HCT116 (cell line): ENCODE measurements around the gene NPM3. TPM values are rescaled to one million over a fixed set of nuclear protein-coding genes. Genes with fewer than 3 reads are reported as not detected.

ENCODE experiments used
- ATAC-seq: fragments of 200-7000 bp; cut with Tn5 transposase; 2 replicates; pipeline ENCODE4 v1.9.1; 2020; ENCODE audit warnings: mild to moderate bottlenecking, moderate library complexity
- BruUV-seq: library from RNA; stranded (reverse); fragments of 400-500 nt; replicated peaks from 2 replicates; lab custom pipeline; 2021; lab: Mats Ljungman, UMichigan
- CTCF ChIA-PET: fragments of 300-600 bp; sonication (Branson Sonifier 250); formaldehyde crosslinking; loops from one replicate; lab custom pipeline; 2021; ENCODE audit warnings: antibody characterized with exemption; lab: Charles Lee
- POLR2A ChIA-PET: fragments of 300-600, 350-600 bp; sonication (Branson Sonifier 250); formaldehyde crosslinking; loops from one replicate; lab custom pipeline; 2021; ENCODE audit warnings: antibody characterized with exemption; lab: Charles Lee
- RAD21 ChIA-PET, 2 experiments: fragments of 300-600 bp; sonication (Branson Sonifier 250); formaldehyde crosslinking; loops; one replicate each; lab custom pipeline; 2023; ENCODE audit warnings: low total read pairs in 2 of 2; ENCODE audit not compliant: uncharacterized antibody in 2 of 2, unreplicated experiment in 2 of 2, low non-redundant PET in 1 of 2; lab: Charles Lee
- DNase-seq: peaks from one replicate; pipeline ENCODE4 v3.0.0-alpha.2; 2010; ENCODE audit warnings: low read depth, low spot score
- H2AFZ ChIP-seq: fragments of 200-600 bp; shearing (Covaris generic), sonication (generic); 2 replicates; pipeline ENCODE4 v1.6.1; 2017; ENCODE audit warnings: low read depth, mixed run types, mixed read lengths, antibody characterized with exemption, low read length; ENCODE audit not compliant: poor library complexity, severe bottlenecking
- H3K27ac ChIP-seq: 2 replicates; pipeline ENCODE4 v1.5.1; 2012; ENCODE audit warnings: low read depth, low read length
- H3K27me3 ChIP-seq: fragments of 200-600 bp; sonication (generic); 2 replicates; pipeline ENCODE4 v1.6.1; 2016; ENCODE audit warnings: mixed run types, low read length, mixed read lengths; ENCODE audit not compliant: insufficient read depth
- H3K36me3 ChIP-seq, 2 experiments: fragments of 200-500 bp in 1 of 2; fragments of 200-600 bp in 1 of 2; sonication (Bioruptor generic) in 1 of 2; sonication (generic) in 1 of 2; 2 replicates each; pipeline versions ENCODE4 v1.5.1 to v1.6.1; 2014 to 2016; ENCODE audit warnings: low read length in 2 of 2, inconsistent platforms in 1 of 2, mixed read lengths in 1 of 2, mixed run types in 1 of 2; ENCODE audit not compliant: insufficient read depth in 2 of 2, control insufficient read depth in 1 of 2
- H3K4me1 ChIP-seq, 2 experiments: fragments of 200-600 bp in 1 of 2; sonication (generic) in 1 of 2; 2 replicates each; pipeline versions ENCODE4 v1.5.1 to v1.6.1; 2012 to 2017; ENCODE audit warnings: low read length in 2 of 2, inconsistent platforms in 1 of 2, mild to moderate bottlenecking in 1 of 2, mixed read lengths in 1 of 2, mixed run types in 1 of 2, moderate library complexity in 1 of 2; ENCODE audit not compliant: insufficient read depth in 2 of 2, control insufficient read depth in 1 of 2
- H3K4me2 ChIP-seq: fragments of 200-600 bp; sonication (generic); 2 replicates; pipeline ENCODE4 v1.6.1; 2017; ENCODE audit warnings: mixed run types, low read length, mixed read lengths
- H3K4me3 ChIP-seq, 2 experiments: fragments of 200-600 bp in 1 of 2; sonication (generic) in 1 of 2; replicated peaks in 1 of 2; 2 replicates each; pipeline ENCODE4 v1.5.1; 2011 to 2016; ENCODE audit warnings: low read length in 2 of 2, control low read depth in 1 of 2, low read depth in 1 of 2, mild to moderate bottlenecking in 1 of 2, mixed read lengths in 1 of 2, mixed run types in 1 of 2
- H3K79me2 ChIP-seq: fragments of 200-600 bp; sonication (generic); 2 replicates; pipeline ENCODE4 v1.6.1; 2017; ENCODE audit warnings: mild to moderate bottlenecking, mixed run types, low read length, moderate library complexity, mixed read lengths; ENCODE audit not compliant: insufficient read depth
- H3K9ac ChIP-seq: fragments of 200-600 bp; sonication (generic); 2 replicates; pipeline ENCODE4 v1.6.1; 2016; ENCODE audit warnings: low read length, mixed read lengths
- H3K9me2 ChIP-seq: fragments of 200-600 bp; sonication (generic), shearing (Covaris generic); 2 replicates; pipeline ENCODE4 v1.6.1; 2017; ENCODE audit warnings: mixed run types, mild to moderate bottlenecking, moderate library complexity; ENCODE audit not compliant: insufficient read depth
- H3K9me3 ChIP-seq, 2 experiments: fragments of 200-500 bp in 1 of 2; fragments of 200-600 bp in 1 of 2; sonication (Bioruptor generic) in 1 of 2; sonication (generic) in 1 of 2; 2 replicates each; pipeline ENCODE4 v1.6.1; 2014 to 2017; ENCODE audit warnings: low read length in 2 of 2, mixed read lengths in 2 of 2, inconsistent platforms in 1 of 2, low read depth in 1 of 2, mild to moderate bottlenecking in 1 of 2, mixed run types in 1 of 2, moderate library complexity in 1 of 2; ENCODE audit not compliant: control insufficient read depth in 1 of 2, insufficient read depth in 1 of 2
- H4K20me1 ChIP-seq: fragments of 200-600 bp; sonication (generic), shearing (Covaris generic); 2 replicates; pipeline ENCODE4 v1.6.1; 2017; ENCODE audit warnings: mixed run types, mild to moderate bottlenecking, moderate library complexity; ENCODE audit not compliant: insufficient read depth
- CBX3 ChIP-seq: IDR thresholded peaks from 2 replicates; pipeline ENCODE4 v1.6.1; 2012; ENCODE audit warnings: low read depth
- CTCF ChIP-seq, 3 experiments: fragments of 200-600 bp in 1 of 3; sonication (generic) in 1 of 3; IDR thresholded peaks in 2 of 3; conservative IDR thresholded peaks in 1 of 3; 2 replicates each; pipeline ENCODE4 v1.5.1; 2012 to 2017; ENCODE audit warnings: low read depth in 2 of 3, low read length in 2 of 3, antibody characterized with exemption in 1 of 3, borderline replicate concordance in 1 of 3, control low read depth in 1 of 3, mild to moderate bottlenecking in 1 of 3, mixed read lengths in 1 of 3, mixed run types in 1 of 3, moderate library complexity in 1 of 3; ENCODE audit not compliant: insufficient read depth in 1 of 3
- POLR2A ChIP-seq: IDR thresholded peaks from 2 replicates; pipeline ENCODE4 v1.7.0; 2011; ENCODE audit warnings: borderline replicate concordance; ENCODE audit not compliant: insufficient read depth, insufficient read length; ENCODE audit errors: extremely low read depth
- POLR2AphosphoS5 ChIP-seq: IDR thresholded peaks from 2 replicates; pipeline ENCODE4 v1.6.1; 2011; ENCODE audit warnings: mild to moderate bottlenecking, low read depth, low read length, moderate library complexity
- REST ChIP-seq: IDR thresholded peaks from 2 replicates; pipeline ENCODE4 v1.6.1; 2012; ENCODE audit warnings: low read depth
- SIN3A ChIP-seq: IDR thresholded peaks from 2 replicates; pipeline ENCODE4 v1.6.1; 2012; ENCODE audit warnings: low read depth
- SRF ChIP-seq: IDR thresholded peaks from 2 replicates; pipeline ENCODE4 v1.6.1; 2012; ENCODE audit warnings: low read depth
- YY1 ChIP-seq: IDR thresholded peaks from 2 replicates; pipeline ENCODE4 v1.6.1; 2011; ENCODE audit warnings: low read length, low read depth, moderate library complexity, mild to moderate bottlenecking; ENCODE audit not compliant: insufficient replicate concordance; ENCODE audit errors: extremely low read depth
- ZFX ChIP-seq: fragments of 450-650 bp; IDR thresholded peaks from 2 replicates; pipeline ENCODE4 v1.6.1; 2017
- intact Hi-C: fragments of 100-400 bp; cut with micrococcal nuclease; formaldehyde crosslinking; loops from 2 replicates; pipeline ENCODE4 v1.10.0; 2022
- total RNA-seq: library from RNA; stranded (reverse); gene quantifications from one replicate; pipeline ENCODE4 v1.2.1, GENCODE V29; 2021; ENCODE audit not compliant: unreplicated experiment

NPM3 gene
- total RNA-seq, 1 experiment from 2014 or later, result 267 TPM

GRCh38 chr10:101827919-101828600, 44.8 kb upstream of the NPM3 start:
- intact Hi-C loops, result no loop called here
- RAD21 ChIA-PET, result no interaction called here
- no peaks in the 10 kb centered on the region for H3K9me3 ChIP-seq
- H3K4me2 ChIP-seq, result no peak overlapping the region
- no peak overlapping the region for H3K4me3 ChIP-seq
- no TSS peak for BruUV-seq
- POLR2A ChIA-PET, result interaction anchor here (0.9 to 1.4 kb wide), 3 partner anchors 8 to 10 kb away, joined by 3 to 5 read pairs (median 5); partner anchors contain the start of gene OGA
- no peaks in the 10 kb centered on the region for H4K20me1 ChIP-seq
- no peaks in the 10 kb centered on the region for H3K79me2 ChIP-seq
- H3K36me3 ChIP-seq, result no peaks in the 10 kb centered on the region
- H3K27ac ChIP-seq, result no peak overlapping the region
- DNase-seq (no peak), ATAC-seq (no peak)
- no peaks in the 10 kb centered on the region for H3K27me3 ChIP-seq
- H3K9me2 ChIP-seq, result no peaks in the 10 kb centered on the region
- H3K4me1 ChIP-seq, result peaks cover 17 to 23% of the 10 kb centered on the region in 2 experiments
- no peak for TF ChIP-seq CBX3
- TF ChIP-seq POLR2AphosphoS5, result no peak
- no peak for TF ChIP-seq ZFX
- no peak for TF ChIP-seq SRF
- TF ChIP-seq YY1, result no peak
- TF ChIP-seq CTCF (IDR thresholded peaks at IDR 0.05 in 2 of 3, conservative IDR thresholded peaks at IDR 0.05 in 1 of 3; ENCODE audit: borderline replicate concordance in 1 of 3, insufficient read depth in 1 of 3, low read depth in 2 of 3, low read length in 2 of 3), result no peak
- TF ChIP-seq POLR2A, result no peak
- no peak for TF ChIP-seq REST
- no peak for TF ChIP-seq SIN3A
- H3K9ac ChIP-seq, result no peak overlapping the region
- CTCF ChIA-PET, result interaction anchor here (0.8 to 1.3 kb wide), 4 partner anchors 9 to 225 kb away, joined by 3 to 4 read pairs (median 3); partner anchors contain the start of gene OGA
- H2AFZ ChIP-seq, result no peak overlapping the region
